Natural killer cell treated with Interleukin-12 subunit alpha and Interleukin-12 subunit beta and Interleukin-15 and Interleukin-18, amount 100 ng/mL, for 72 hours (primary cell): Measurements from ENCODE around the gene CDC14B. TPM values are rescaled to one million over a fixed set of nuclear protein-coding genes. Genes with fewer than 3 reads are reported as not detected.

ENCODE experiments used
- ATAC-seq, 2 donors: fragments of 150-1000 bp; cut with Tn5 transposase in 1 of 2; sonication (Bioruptor Pico), chemical (Tn5 transposase) in 1 of 2; 2 replicates each; pipeline ENCODE4 v1.10.0; 2021
- DNase-seq: peaks from one replicate; pipeline ENCODE4 v3.0.0; 2022; ENCODE audit warnings: low spot score
- H3K27ac Mint-ChIP-seq, 2 donors: 1 replicate in 1 of 2; 2 replicates in 1 of 2; pipeline ENCODE4 v1.8.0; 2022; ENCODE audit warnings: mixed read lengths in 2 of 2, mild to moderate bottlenecking in 1 of 2, moderate library complexity in 1 of 2
- H3K27me3 Mint-ChIP-seq, 2 donors: 1 replicate in 1 of 2; 2 replicates in 1 of 2; pipeline ENCODE4 v1.8.0; 2022; ENCODE audit warnings: mixed read lengths in 2 of 2
- H3K36me3 Mint-ChIP-seq: one replicate; pipeline ENCODE4 v1.8.0; 2022; ENCODE audit warnings: mixed read lengths
- H3K4me1 Mint-ChIP-seq, 2 donors: 1 replicate in 1 of 2; 2 replicates in 1 of 2; pipeline ENCODE4 v1.8.0; 2022; ENCODE audit warnings: low read depth in 2 of 2, mixed read lengths in 2 of 2, mild to moderate bottlenecking in 1 of 2
- H3K4me3 Mint-ChIP-seq: one replicate; pipeline ENCODE4 v1.8.0; 2022; ENCODE audit warnings: mixed read lengths
- H3K9me3 Mint-ChIP-seq: 2 replicates; pipeline ENCODE4 v1.8.0; 2022; ENCODE audit warnings: mixed read lengths
- total RNA-seq, 2 donors: library from RNA; stranded (reverse); gene quantifications; one replicate each; pipeline ENCODE4 v1.2.3, GENCODE V29; 2022

Gene CDC14B
- total RNA-seq, 2 donors from 2014 or later: 0.45 to 3.1 TPM

- Mint-ChIP-seq H3K9me3 (no peaks in the 10 kb centered on the region), H3K27me3 (peaks cover 18 to 22% of the 10 kb centered on the region in 2 donors), H3K27ac (no peak overlapping the region), H3K4me1 (peaks cover 12 to 15% of the 10 kb centered on the region in 2 donors), H3K36me3 (no peaks in the 10 kb centered on the region), H3K4me3 (peak overlapping the region; percentile 85)
- no peak for DNase-seq
- no peak for ATAC-seq
Observed at GRCh38 chr9:96450613-96451528, 168.8 kb downstream of the CDC14B start.

Other genes starting within 250 kb of the CDC14B start
- 10 to 100 TPM in 1 of 2 donors, 1 to 10 TPM in 1; 4.2 to 12.9 TPM for gene SLC35D2, start 236.1 kb downstream of the CDC14B start, total RNA-seq
- 10 to 100 TPM; 12.8 to 26.3 TPM for gene ZNF367, start 201.5 kb downstream of the CDC14B start, total RNA-seq
- 10 to 100 TPM in 1 of 2 donors, 1 to 10 TPM in 1; 3.0 to 11.5 TPM for gene HABP4, start 169.7 kb downstream of the CDC14B start, total RNA-seq
- gene PRXL2C, start 35.5 kb upstream of the CDC14B start, total RNA-seq: 1 to 10 TPM; 2.5 to 4.8 TPM
- 10 to 100 TPM; 10.3 to 11.6 TPM for gene ZNF510, start 158.2 kb upstream of the CDC14B start, total RNA-seq
- gene ZNF782, start 234.7 kb upstream of the CDC14B start, total RNA-seq: 1 to 10 TPM; 4.5 to 8.6 TPM